Left renal pelvis (tissue), 4 donors: ENCODE data around the gene NCAN. TPM values are rescaled to one million over a fixed set of nuclear protein-coding genes. Genes with fewer than 3 reads are reported as not detected.

Source experiments
- DNase-seq, 4 donors: peaks; one replicate each; pipeline ENCODE4 v3.0.0-alpha.2; 2013; ENCODE audit warnings: low read depth in 4 of 4, low spot score in 3 of 4
- polyA plus RNA-seq, 4 donors: library from polyadenylated mRNA; unstranded; fragments of 120-200 nt; gene quantifications; one replicate each; pipeline ENCODE4 v1.2.1, GENCODE V29; 2013; ENCODE audit not compliant: insufficient read length in 4 of 4

The NCAN gene
- polyA plus RNA-seq, 4 donors: 0.04 to 0.14 (median 0.06) TPM

DNA sequence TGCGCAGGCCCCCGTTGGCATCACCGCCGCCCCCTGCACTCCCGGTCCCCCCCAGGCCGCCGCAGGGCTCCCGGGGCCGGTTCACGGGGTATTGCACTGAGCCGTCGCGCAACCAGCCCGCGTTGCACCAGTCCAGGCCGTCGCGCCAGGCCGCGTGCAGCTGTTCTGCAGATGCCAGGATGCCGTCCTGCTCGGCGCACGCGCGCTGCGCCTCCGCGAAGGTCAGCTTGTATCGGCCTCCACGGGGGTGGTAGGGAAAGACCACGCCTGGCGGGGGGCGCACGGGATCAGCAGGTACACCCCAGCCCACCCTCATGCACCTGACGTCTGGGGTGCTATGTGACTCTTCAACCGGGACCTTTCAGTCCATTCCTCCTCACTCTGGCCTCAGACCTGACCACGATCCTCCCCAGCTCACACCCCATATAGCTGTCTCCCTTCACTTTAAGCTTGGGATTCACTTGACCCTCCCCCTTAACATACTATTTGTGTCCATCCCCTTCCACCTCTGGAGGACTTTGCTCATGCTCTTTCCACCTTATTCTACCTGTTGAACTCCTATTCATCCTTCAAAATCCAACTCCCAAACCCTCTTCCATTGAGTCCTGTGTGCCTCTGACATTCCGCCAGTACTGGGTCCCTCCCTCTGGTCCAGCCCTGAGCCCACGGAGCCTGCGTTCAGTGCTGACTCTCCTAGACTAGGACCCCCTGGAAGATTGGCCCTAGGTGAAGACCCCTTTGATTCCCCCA is 47.0 kb downstream of the NCAN start:
- DNase-seq: no peak

DNA sequence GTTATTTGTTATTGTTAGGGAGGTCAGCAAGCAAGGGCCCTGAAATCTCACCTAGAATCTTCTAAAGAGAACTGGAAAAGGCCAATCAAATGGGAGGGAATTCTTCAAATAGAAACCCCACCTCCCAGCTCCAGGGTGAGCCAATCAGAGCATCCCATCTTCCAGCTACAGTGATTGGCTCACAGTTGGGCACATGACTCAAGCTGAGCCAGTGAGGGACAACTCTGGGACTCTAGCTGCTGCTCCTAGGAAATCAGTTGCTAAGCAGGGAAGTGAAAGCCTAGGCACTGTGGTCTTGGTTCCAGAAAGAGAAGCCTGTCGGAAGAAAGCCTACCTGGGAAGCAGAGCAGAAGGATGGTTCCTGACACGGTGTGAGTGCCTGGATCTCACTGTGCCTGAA is 48.0 kb downstream of the NCAN start:
- no peak for DNase-seq

DNA sequence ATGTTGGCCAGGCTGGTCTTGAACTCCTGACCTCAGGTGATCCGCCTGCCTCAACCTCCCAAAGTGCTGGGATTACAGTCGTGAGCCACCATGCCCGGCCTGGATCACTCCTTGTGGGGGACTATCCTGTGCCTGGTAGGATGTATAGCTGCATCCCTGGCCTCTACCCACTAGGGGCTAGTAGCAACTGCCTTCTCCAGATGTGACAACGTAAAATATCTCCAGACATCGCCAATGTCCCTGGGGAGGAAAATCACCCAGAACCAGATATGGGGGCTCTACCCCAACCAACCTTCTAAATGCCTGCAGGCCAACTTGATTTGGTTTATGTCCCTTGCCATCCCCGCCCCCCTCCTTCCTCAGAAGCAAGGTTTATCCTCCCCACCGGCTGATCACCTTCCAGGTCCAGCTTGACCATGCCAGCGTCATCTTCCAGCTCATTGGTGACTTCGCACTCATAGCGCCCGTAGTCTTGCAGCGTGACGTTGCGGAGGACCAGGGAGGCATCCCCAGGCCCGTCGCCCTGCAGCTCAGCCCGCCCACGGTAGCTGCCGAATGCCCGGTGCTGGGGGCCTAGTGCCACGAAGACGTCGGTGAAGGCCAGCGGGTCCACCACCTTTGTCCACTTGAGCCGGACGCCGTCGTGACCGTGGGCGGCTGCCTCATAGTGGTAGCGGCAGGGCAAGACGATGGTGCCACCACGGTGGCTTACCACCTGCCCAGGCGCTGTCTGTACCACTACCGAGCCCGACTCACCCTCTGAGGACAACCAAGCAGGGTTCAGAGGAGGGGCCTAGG is 48.9 kb downstream of the NCAN start:
- DNase-seq: no peak

DNA sequence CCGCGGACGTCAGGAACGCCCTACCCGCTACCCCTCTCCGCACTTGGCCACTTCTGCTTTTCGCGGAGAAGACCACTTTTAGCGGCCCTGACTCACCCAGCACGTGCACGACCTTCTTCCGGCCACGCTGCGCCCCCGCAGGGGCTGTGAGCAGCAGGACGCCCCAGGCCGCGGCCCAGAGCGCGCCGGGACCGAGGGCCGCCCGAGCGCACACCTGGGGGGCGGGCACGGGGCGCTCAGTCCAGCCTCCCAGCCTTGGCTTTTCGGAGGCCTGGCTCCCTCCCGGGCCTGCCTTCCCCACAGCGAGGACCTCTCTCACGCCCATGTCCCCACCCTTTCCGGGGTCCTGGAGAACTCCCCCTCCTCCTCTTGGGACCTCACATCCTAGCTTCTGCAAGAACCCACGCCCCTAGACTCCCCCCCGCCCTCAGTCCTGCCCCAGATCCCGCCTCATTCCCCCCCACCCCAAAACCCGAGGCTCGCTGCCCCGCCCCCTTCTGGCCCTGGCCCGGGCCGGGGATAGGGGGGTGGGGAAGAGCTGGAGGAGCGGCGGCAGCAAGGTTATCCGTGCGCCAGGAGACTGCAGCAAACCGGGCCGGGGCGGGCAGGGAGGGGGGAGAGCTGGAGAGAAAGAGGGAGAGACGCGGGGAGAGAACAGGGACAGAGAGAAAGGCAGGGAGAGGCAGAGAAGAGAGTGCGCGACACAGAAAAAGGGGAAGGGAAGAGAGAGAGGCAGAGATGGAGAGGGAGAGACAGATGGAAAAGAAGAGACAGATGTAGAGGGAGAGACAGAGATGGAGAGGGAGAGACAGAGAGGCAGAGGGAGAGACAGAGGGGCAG is 49.8 kb downstream of the NCAN start:
- DNase-seq: no peak

DNA sequence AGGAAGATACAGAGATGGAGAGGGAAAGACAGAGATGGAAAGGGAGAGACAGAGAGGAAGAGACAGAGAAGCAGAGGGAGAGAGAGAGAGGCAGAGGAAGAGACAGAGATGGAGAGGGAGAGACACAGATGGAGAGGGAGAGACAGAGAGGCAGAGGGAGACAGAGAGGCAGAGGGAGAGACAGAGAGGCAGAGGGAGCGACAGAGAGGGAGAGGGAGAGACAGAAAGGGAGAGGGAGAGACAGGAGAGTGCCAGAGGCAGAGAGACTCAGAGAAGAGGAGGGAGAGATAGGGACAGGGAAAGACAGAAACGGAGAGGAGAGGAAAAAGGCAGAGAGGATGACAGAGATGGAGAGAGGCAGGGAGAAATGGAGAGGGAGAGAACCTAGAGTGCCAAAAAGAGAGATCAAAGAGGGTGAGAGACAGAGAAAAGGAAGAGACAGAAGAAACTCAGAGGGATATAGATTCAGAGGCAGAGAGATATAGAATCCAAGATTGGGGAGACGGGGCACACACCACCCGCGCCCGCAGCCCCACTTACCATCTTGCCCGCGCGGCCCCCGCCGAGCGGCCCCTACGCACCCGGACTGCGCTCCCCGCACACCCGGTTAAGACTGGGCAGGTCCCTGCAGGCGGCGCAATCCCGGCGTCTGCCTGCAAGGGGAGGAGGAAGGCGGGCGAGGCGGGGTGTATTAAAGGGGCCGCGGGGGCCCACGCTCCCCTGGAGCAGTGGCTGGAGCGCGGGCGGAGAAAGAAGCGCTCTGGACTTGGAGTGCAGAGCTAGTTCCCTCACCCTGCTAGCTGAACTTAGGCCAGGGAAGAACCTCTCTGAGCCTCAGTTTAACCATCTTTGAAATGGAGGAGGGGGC is 50.7 kb downstream of the NCAN start:
- no peak for DNase-seq

GRCh38 chr19:19263886-19264487 is 52.2 kb downstream of the NCAN start:
- DNase-seq: no peak

DNA sequence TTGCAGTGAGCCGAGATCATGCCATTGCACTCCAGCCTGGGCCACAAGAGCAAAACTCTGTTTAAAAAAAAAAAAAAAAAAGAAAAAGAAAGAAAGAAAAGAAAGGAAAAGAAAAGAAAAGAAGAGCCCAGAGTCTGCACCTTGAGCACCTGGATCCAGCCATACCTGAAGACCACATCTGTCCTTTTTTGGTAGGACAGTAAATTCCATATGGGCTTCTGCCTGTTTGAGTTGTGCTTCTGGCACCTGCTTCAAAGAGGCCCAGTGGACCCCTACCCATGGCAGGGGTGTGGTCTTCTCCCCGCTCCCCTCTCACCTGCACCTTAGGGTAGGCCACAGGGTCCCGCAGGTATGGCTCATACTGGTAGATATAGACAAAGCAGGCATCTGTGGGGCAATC is 55.5 kb downstream of the NCAN start:
- no peak for DNase-seq

- no peak for DNase-seq
Measured at GRCh38 chr19:19268453-19269385, 57.0 kb downstream of the NCAN start.

GRCh38 chr19:19269952-19270694 is 58.4 kb downstream of the NCAN start:
- DNase-seq: no peak

- DNase-seq: no peak
Measured at GRCh38 chr19:19270749-19271571, 59.2 kb downstream of the NCAN start.

GRCh38 chr19:19271828-19272599 is 60.3 kb downstream of the NCAN start:
- no peak for DNase-seq

DNA sequence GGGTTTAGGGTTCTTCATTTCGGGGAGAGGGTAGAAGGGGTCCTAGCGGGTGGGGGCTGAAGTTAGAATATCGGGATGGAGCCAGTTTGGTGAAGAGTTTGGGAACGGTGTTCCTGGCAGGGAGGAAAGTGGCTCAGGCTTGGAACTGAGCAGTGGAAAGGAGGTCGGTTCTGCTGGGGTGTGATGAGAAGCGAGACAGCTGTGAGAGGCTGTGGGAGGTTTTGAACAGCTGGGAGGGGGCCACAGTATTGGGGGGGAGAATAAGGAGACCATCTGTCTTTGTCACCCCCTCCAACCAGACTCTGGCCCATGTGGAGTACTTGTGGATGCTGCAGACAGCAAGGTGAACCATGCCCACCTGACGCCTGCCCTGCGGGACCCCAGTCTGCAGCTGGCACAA is 62.4 kb downstream of the NCAN start:
- DNase-seq: no peak

DNA sequence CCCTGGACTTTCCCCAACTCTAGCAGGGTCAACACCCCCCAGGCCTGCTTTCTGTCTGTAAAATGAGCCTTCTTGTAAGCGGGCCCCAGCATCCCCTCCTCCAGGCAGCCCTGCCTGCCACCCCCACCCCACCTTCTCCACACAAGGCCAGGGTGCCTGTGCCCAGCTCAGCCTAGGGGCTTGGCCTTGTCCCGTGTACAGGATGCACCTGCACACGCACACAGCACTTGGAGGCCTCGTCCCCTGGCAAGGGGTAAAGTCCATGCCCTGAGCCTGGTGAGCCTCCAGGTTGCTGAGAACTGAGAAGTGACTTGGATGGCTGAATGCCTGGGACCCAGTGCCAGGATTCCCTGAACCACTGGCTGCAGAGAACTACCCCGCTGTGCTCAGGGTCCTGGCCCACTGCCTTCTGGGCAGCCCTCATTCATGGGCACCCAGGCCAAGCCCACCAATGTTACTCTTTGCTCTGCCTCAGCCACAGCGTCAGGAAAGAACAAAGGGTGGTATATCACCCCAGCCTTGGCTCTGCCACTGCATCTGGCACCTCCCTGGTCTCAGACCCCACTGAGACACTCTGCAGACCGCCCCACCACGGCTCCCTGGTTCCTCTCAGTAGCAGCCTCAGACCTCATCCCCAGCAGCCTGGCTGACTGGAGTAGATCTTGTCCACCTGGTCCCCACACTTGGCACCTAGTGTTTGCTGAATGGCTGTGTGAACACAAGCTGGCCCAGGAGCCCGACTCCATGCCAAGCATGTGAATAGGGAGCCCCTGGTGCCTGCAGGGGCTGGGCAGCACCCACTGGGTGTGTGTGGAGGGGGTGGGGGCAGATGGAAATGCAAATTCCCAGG is 63.2 kb downstream of the NCAN start:
- DNase-seq: no peak

DNA sequence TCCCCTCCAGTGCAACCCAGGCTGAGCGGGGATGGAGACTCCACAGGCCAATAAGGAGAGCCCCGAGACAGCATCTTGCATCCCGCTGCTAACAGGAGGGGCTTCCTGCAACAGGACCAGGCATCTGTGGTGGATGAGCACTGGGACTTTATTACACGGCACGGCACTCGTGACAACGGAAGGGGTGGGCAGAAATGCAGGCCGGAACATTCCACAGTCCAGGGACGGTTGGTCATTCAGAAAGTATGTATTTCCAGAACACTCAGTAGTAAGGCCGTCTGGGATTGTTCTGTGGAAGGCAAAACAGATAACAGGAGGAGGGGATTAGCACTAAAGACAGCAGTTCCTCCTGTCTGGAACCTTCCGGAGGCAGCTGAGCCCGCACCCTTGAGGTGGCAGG is 64.6 kb downstream of the NCAN start:
- no peak for DNase-seq

- no peak for DNase-seq
Measured at GRCh38 chr19:19276851-19277250, 65.1 kb downstream of the NCAN start.

GRCh38 chr19:19278315-19278714 is 66.6 kb downstream of the NCAN start:
- DNase-seq: no peak
